GM21529 (cell line): ENCODE results near the gene PTPRT.

ENCODE experiments used
- ATAC-seq: cut with Tn5 transposase; IDR thresholded peaks from one replicate; pipeline ENCODE4 v1.9.1; 2021; ENCODE audit not compliant: unreplicated experiment

PTPRT gene

GRCh38 chr20:42161228-42161829, 1028.4 kb downstream of the PTPRT start:
- ATAC-seq = no peak

GRCh38 chr20:42159808-42160207, 1029.9 kb downstream of the PTPRT start:
- ATAC-seq = no peak

DNA sequence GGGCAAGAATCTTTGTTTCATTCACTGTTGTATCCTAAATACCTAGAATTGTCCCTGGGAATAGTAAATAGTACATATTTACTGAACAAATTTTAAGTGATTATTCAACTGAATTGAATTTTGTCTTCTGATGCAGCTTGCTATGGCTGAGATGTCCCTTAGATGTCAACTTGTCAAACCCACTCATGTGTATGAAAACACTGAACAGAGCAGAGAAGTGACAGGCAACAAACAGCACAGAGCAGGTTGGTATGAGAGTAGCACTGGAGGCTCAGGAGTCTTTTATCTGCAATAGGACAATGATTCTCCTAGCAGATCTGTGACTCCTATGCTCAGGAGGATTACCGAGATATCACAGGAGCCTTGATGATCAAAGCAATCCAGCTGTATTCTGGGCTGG, 1031.4 kb downstream of the PTPRT start:
- ATAC-seq = no peak

GRCh38 chr20:42155586-42155985, 1034.1 kb downstream of the PTPRT start:
- no peak for ATAC-seq

DNA sequence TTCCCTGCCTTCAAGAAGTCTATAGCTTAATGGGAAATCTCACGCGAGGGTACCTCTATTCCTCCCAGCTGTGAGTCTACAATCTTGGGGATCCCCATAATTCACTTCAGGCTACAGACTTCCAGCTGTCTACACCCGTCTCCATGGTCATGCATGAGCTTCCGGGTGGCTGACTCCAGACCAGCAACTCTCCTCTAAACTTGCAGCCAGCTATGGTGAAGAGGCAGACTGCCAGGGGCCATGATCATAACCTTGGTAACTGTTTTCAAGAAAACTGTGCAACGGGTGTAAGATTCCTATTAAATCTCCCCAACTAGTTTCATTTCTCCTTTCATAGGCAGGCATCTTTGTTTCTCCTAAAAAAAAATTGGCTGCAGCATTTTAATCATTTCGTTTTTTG, 1037.1 kb downstream of the PTPRT start:
- no peak for ATAC-seq

GRCh38 chr20:42150230-42150629, 1039.5 kb downstream of the PTPRT start:
- no peak for ATAC-seq

- no peak for ATAC-seq
These were observed 1051.0 kb downstream of the PTPRT start for GRCh38 chr20:42138729-42139128.

DNA sequence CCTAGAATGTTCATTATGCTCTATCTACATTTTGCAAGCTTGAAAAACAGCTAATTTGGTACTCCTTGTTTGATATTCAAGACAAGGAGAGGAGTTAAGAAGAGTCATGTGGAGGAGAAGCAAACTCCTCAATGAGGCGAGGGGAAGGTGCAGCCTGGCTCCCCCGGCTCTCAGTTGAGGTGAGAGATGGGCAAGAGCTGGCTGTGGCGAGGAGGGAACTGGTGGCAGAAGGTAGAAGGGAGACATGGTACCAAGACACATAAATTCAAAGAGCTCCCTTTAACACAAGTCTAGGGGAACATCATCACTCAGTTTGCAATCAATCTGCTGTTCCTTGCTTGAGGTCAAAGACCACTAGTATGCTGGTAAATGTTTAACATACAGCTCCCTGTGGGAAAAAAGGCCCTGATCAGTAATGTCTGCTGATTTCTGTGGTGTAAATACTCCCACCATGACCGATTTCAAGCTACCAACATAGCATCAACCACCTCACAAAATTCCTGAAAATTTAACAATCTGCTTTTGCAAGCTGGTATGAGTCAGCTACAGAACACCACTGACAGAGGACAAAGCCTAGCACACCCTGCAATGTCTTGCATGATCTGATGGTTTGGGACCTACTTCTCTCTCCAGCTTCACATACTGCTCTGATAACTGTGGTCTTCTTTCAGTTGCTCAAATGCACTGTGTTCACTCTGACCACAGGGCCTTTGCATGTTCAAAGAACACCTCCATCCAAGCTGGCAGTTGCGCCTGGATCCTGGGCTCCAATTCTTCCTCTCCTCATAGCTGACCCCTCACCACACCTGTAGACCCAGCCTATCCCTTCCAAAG, 1055.2 kb downstream of the PTPRT start:
- ATAC-seq = no peak

- no peak for ATAC-seq
These were observed 1058.7 kb downstream of the PTPRT start for GRCh38 chr20:42130810-42131596.

DNA sequence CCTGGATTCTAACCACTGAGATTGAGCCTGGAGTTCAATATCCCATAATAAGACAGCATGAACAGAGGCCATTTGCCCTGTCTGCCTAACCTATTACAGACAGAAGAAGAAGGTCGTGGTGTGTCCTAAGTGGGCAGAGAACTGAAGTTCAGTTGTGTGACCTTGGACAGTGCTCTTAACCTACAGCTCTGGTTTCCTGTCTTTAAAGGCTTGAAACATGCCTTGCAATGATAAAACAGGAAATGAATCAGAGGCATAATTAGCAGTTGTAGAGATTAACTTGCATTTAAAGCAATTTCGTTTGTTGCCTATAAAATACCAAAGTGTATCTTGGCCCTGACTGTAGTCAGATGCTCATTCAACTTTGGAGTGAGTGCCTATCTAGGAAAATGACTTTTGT, 1064.3 kb downstream of the PTPRT start:
- ATAC-seq = no peak

- no peak for ATAC-seq
These were observed 1065.7 kb downstream of the PTPRT start for GRCh38 chr20:42123981-42124473.

- no peak for ATAC-seq
These were observed 1071.1 kb downstream of the PTPRT start for GRCh38 chr20:42118409-42119125.

GRCh38 chr20:42118001-42118400, 1071.7 kb downstream of the PTPRT start:
- ATAC-seq = no peak

- no peak for ATAC-seq
These were observed 1076.5 kb downstream of the PTPRT start for GRCh38 chr20:42113236-42113635.

DNA sequence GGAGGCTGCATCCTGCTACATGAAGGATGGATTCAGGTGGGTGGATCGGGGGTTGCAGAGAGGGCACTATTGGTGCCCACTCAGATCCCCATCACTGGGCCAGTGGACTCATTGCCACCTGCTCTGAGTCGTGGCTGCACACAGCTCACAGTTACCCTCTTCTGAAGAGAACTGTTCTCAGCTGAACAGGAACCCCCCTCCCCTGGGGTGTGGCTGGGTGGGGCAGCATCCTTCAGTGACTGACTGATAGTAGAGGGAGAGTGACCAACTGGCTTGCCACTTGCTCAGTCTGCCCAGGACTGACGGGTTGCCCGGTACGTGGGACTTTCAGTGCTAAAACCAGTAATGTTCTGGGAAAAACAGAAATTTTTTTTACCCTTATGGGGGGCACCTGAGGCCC, 1077.5 kb downstream of the PTPRT start:
- ATAC-seq = no peak

DNA sequence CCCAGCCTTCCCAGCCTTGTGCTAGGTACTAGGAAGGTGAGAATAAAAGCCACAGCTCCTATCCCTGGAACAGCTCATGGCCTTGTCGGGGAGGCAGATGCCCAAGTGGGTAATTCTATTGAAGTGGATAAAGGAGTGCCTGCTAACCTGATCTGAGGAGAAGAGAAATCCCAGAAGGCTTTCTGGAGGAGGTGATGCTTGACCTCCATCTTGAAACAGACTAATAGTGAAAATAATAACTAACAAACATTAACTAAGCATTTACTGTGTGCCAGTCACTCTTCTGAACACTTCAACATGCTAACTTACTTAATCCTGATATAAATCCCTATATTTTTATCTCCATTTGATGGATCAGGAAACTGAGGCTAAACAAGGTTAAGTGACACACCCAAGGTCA, 1078.4 kb downstream of the PTPRT start:
- no peak for ATAC-seq

DNA sequence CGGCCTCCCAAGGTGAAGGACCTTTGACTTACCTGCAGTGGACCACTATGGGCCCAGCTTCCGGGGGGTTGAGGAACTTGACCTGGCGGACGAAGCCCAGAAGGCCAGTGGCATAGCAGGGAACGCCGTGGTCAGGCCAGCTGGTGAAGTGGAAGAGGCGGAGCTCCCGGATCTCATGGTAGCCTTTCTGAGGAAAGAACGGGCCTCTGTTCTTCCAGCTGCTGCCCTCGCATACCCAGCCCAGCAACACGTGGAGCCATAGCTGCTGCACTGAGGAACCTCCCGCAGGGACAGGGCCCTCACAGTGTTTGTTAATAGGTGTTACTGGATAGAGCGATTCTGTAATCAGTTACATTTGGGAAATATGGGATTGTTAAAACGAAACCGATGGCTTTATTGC, 1079.4 kb downstream of the PTPRT start:
- ATAC-seq = no peak

GRCh38 chr20:42102000-42102399, 1087.7 kb downstream of the PTPRT start:
- no peak for ATAC-seq

GRCh38 chr20:42100137-42100704, 1089.5 kb downstream of the PTPRT start:
- no peak for ATAC-seq

GRCh38 chr20:42099101-42099500, 1090.6 kb downstream of the PTPRT start:
- ATAC-seq = no peak

DNA sequence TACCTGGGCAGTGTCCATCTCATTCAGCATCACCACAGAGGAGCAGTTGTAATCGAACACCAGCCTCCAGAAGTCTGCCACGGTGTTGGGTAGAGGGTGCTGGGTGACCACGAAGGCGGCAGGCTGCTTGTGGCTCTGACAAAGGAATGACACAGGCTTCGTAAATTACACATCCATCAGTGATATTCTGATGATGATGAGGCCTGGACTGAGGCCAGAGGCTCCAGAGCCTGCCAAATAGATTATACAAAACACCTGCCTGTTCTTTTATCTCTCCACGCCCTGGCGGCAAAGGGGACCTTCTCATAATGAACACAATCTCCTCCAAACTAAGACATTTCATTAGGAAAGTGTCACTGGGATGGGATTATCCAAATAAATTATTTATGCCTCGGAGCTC, 1091.3 kb downstream of the PTPRT start:
- no peak for ATAC-seq
